Islet of Langerhans (tissue), 1 donor: ENCODE data around the gene CCDC90B.
"Not testable (repeated sequence)": the region's sequence is repeated elsewhere in the genome, so short reads cannot be mapped to it uniquely, and the experiment has no call there.

Source experiments
- FAIRE-seq: peaks from one replicate; lab custom pipeline; 2011; peaks lifted over from hg19 to GRCh38; lab: Jason Lieb, UNC

CCDC90B gene, protein sequence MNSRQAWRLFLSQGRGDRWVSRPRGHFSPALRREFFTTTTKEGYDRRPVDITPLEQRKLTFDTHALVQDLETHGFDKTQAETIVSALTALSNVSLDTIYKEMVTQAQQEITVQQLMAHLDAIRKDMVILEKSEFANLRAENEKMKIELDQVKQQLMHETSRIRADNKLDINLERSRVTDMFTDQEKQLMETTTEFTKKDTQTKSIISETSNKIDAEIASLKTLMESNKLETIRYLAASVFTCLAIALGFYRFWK

DNA sequence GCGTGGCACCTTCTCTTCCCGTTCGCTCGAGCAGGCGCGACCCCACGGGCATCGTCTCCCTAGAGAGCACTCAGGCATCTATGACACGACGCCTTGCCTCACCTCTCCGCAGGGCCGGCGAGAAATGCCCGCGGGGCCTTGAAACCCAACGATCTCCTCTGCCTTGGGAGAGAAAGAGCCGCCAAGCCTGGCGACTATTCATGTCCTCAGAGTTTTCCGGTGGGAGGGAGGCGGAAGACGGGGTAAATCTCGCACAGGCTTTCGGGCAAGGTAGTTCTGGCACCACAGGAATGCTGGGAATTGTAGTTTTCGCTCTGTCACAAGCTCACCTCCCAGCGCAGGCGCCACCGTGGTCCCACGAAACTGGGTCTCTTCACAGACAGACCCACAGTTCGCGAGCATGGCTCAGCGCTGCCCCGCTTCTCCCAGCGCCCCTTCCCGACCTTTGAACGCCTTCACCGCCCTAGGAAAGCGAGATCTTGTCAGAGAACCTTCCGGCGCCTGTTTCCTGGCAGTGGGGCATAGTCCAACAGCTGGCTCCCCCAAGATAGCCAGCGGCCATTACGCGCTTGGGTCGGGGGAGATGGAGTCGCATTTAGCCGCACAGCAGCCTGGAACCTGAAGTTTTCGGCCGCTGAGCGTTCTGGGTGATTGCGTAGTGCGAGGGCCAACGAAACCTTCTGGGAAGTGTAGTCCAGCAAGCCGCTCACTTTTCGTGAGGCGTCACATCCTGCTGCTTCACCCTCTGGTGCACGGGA is at the start of gene CCDC90B:
Gene CCDC90B, minus strand, starts transcription at position 597 of the 758 bp plus-strand sequence. Its CDS starts 395 bp downstream, at position 202.
- FAIRE-seq: peak; percentile 56

DNA sequence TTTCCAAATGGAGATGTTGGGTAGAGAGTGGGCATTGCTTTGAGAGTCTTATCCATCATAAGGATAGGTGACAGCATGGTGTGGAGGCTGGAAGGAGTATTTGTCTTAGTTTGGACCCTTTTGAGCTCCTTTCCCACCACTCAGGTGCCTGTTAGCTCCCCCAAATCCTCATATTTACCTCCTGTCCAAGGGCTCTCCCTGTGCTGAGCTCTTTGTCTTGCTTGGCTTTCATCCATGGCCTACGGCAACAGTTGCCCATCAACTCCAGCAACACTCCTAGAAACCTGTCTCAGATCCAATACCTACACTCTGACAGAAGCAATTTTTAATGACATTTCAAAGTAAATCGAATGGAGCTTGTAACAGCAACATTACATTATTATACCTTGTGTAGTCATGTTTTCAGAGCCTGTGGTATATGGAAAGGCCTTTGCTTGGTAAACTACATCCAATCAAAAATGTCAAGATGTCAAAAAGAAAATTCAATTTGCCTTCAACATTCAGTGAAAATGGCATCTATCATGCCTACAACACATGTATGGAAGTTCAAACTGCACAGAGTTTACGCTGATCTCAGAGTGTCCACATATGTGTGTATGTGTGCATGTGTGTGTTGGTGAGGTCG is 49.4 kb upstream of the CCDC90B start:
- FAIRE-seq: no peak

- no peak for FAIRE-seq
Observed at GRCh38 chr11:83330303-83330702, 44.1 kb upstream of the CCDC90B start.

GRCh38 chr11:83326326-83326725 is 40.2 kb upstream of the CCDC90B start:
- no peak for FAIRE-seq

GRCh38 chr11:83319346-83319745 is 33.2 kb upstream of the CCDC90B start:
- FAIRE-seq: no peak

DNA sequence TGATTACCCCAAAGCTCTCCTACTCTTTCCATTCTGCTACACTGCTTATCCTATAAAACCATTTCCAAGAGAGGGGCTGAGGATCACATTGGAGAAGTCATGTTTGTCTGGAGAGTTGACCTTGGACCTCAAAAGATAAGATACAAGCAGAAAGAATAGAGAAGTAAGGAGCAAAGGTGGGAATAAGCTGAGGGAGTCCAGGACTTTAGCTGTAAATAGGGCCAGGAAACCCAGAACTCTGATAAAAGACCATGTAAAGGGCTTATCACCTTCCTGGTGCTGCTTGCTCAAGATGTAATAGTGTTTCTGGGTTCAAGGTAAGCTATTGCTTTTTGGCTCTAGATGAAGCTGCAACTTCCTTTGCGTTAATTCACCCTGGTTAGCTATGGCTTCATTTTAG is 32.8 kb upstream of the CCDC90B start:
- no peak for FAIRE-seq

DNA sequence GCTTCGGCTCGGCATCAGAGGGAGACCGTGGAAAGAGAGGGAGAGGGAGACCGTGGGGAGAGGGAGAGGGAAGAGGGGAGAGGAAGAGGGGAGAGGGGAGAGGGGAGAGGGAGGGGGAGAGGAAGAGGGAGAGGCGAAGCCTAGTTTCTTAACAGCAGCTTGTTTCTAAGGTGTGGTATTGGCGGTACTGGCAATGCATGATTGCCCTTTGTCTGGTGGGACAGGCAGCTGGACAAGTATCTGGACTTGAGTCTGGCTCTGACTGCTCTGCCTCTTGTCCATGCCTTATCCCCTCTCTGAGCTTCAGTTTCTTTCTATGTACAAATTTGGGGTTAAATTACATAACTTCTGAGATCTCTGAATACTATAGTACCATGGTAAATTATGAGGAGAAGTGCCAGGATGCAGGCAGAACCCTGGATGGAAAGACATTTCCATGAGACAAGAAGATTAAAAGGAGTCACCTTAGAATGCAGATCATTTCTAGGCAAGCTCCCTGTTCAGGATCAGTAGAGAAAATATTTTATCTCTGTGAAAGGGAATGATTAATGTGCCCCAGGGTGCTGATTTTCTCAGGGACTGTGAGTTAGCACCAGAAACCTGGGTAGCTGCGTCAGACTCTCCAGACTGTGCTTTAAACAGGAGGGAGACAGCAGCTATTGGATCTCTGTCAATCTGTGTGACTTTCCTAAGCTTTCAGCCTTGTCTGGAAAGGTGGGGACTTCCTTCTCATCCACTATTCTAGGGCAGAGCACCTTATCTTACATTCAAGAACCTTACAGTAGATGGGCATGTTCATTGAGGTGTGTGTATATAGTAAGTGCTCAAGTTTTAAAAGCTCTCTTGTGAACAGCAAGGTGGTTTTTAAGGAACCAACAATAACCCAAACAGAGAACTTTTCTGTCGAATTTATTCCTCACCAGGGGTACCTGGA is 31.9 kb upstream of the CCDC90B start:
- no peak for FAIRE-seq

- not testable (repeated sequence) for FAIRE-seq
Observed at GRCh38 chr11:83316897-83317268, 30.7 kb upstream of the CCDC90B start.

DNA sequence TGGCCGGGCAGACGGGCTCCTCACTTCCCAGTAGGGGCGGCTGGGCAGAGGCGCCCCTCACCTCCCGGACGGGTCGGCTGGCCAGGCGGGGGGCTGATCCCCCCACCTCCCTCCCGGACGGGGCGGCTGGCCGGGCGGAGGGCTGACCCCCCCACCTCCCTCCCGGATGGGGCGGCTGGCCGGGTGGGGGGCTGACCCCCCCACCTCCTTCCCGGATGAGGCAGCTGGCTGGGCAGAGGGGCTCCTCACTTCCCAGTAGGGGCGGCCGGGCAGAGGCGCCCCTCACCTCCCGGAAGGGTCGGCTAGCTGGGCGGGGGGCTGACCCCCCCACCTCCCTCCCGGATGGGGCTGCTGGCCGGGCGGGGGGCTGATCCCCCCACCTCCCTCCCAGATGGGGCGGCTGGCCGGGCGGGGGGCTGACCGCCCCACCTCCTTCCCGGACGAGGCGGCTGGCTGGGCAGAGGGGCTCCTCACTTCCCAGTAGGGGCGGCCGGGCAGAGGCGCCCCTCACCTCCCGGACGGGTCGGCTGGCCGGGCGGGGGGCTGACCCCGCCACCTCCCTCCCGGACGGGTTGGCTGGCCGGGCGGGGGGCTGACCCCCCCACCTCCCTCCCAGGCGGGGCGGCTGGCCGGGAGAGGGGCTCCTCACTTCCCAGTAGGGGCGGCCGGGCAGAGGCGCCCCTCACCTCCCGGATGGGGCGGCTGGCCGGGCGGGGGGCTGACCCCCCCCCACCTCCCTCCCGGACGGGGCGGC is 30.2 kb upstream of the CCDC90B start:
- not testable (repeated sequence) for FAIRE-seq

DNA sequence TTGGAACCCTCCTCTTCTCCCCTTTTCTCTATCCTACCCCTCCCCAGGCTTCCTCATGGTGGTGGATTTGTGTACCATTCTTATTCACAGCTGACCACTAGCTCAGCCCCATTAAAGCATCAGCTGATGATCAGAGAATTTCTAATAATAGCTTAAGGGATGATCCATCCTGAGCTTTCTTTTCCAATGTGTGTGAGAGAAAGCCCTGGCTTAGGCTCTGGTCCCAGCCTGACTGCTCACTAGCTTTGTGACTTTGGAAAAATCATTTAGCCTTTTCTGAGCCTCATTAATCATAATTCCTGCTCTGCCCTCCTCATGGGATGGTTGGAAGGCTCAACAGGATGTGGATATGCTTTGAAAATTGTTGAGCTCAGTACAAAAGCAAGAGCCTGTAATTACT is 26.3 kb upstream of the CCDC90B start:
- no peak for FAIRE-seq

- FAIRE-seq: no peak
Observed at GRCh38 chr11:83311701-83312100, 25.5 kb upstream of the CCDC90B start.

- FAIRE-seq: no peak
Observed at GRCh38 chr11:83310718-83311117, 24.6 kb upstream of the CCDC90B start.

DNA sequence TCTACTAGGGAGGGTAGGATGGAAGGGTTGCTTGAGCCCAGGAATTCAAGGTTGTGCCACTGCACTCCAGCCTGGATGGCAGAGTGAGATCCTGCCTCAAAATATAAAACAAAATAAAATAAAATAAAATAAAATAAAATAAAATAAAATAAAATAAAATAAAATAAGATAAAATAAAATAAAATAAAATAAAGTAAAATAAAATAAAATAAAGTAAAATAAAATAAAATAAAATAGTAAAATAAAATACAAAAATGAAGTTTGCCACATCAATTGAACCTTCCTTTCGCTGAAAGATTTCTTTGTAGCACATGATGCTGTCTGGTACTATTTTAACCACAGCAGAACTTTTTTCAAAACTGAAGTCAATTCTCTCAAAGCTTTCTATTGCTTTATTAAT is 22.4 kb upstream of the CCDC90B start:
- FAIRE-seq: not testable (repeated sequence)

DNA sequence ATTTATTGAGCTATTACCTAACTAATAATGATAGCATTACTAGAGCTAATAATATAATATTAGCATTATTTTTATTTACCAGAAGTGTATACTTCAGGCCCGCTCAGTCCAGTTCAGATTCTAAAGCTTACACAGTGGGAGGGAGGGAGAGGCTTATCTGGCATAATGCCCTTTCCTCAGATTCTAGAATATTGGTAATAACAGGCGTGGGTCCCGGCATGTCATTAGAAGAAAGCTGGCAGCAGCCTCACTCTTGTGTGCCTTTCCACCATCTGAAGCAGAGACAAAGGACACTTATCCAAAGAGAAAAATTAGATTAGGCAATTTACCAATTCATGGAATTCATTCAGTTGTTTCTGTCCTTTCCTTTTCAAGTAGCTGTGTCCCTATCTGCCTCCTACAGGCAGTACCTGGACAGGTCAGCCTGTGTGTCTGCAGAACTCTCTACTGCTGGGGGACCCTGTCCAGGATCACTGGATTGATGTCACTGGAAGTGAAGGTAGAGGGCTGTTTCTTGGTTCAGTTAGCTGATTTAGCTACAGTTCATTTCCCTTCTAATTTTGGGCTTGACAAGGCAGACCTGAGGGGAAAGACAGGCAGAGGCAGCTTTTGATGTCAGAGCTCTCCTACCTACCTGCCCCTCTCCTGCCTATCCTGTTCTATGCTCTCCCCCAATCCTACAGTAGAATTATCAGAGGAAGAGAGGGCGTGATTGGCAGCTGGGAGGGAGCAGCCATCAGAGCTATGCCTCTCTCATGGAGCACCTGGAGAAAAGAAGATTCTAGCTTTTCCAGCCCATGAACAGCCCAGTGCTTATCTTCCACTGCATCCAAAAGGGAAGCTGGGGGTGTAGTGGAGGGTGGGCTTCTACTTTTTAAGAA is 20.3 kb upstream of the CCDC90B start:
- FAIRE-seq: no peak

- FAIRE-seq: no peak
Observed at GRCh38 chr11:83303316-83303715, 17.1 kb upstream of the CCDC90B start.

GRCh38 chr11:83302151-83302550 is 16.0 kb upstream of the CCDC90B start:
- no peak for FAIRE-seq

GRCh38 chr11:83299681-83300080 is 13.5 kb upstream of the CCDC90B start:
- no peak for FAIRE-seq

GRCh38 chr11:83294208-83294607 is 8.0 kb upstream of the CCDC90B start:
- FAIRE-seq: no peak

DNA sequence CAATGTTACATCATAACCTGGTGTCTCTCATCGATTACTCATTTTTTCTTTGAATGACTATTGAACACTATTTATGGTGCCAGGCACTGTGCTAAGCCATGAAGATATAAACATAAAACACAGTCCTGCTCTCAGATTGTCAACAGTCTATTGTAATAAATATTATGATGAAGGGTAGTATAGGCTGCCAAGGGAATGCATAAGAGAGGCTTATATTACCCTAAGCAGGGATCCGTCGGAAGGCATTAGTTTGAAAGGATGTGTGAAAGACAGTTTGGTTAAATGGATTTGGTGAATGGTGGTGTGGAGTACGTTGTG is 7.2 kb upstream of the CCDC90B start:
- FAIRE-seq: no peak

DNA sequence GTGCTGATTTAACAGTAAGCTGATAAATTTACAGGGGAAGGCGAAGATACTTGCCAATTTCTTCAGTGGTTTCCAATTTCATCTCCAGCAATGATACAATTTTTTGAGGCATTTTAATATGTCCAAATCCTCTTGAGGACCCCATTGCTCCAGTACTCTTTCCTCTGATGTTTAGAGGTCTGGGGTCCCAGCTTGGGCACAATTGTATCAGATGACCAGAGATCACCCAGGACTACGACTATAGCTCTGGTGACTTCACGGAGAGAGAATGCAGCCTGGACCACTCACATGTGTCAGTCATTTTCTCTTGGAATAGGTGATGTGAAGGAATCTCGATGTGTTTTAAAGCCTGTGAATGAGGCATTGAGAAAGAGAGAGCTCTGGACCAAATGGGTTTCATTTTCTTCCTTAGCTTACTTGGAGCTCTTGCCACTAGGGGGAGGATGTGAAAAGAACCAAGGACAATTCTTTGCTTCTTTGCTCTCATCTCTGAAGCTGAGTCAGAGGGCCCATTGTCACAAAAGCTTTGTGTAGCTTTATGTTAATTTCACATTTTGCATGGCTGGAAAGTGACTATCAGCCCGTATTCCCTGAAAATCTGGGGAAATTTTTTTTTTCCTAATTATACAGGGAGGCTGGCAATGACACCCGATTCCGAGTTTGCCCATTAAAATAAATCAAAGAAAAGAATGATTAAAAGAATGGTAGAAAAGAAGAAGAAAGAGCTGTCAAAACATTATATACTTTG is 6.7 kb upstream of the CCDC90B start:
- peak; percentile 89 for FAIRE-seq
